OCI-LY1 (cell line): ENCODE results near the gene GPD2.

Source experiments
- EZH2 ChIP-seq: fragments of 200-600 bp; sonication (generic), shearing (Covaris generic); IDR thresholded peaks from 2 replicates; pipeline ENCODE4 v1.8.0; 2017; ENCODE audit warnings: borderline replicate concordance, mixed run types, mild to moderate bottlenecking, antibody characterized with exemption, low read length, moderate library complexity, mixed read lengths
- TF ChIP-seq, protein P1 (sequence below): fragments of 200-600 bp; sonication (generic), shearing (Covaris generic); IDR thresholded peaks from 2 replicates; pipeline ENCODE4 v1.5.1; 2017; ENCODE audit warnings: mild to moderate bottlenecking, antibody characterized with exemption, low read length, moderate library complexity, mixed read lengths

DNA sequence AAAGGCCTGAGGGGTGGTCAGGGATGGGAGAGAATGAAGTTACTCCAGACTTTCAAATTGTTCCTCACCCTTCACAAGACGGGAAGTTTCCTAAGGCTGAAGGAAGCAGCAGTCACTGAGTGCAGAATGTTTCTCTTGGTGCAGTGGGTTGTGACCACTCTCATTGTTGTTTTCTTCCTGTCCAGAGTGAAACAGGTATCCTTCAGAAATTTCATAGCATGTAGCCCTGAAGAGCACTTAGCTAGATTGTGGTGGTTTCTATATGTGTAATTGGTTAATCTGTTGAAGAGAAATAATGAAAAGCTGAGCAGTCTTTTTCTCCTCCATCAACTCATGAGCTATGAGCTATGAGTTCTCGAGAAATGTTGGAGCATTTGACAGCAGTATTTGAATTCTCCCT is 96.8 kb downstream of the GPD2 start:
- TF ChIP-seq, protein P1, sequence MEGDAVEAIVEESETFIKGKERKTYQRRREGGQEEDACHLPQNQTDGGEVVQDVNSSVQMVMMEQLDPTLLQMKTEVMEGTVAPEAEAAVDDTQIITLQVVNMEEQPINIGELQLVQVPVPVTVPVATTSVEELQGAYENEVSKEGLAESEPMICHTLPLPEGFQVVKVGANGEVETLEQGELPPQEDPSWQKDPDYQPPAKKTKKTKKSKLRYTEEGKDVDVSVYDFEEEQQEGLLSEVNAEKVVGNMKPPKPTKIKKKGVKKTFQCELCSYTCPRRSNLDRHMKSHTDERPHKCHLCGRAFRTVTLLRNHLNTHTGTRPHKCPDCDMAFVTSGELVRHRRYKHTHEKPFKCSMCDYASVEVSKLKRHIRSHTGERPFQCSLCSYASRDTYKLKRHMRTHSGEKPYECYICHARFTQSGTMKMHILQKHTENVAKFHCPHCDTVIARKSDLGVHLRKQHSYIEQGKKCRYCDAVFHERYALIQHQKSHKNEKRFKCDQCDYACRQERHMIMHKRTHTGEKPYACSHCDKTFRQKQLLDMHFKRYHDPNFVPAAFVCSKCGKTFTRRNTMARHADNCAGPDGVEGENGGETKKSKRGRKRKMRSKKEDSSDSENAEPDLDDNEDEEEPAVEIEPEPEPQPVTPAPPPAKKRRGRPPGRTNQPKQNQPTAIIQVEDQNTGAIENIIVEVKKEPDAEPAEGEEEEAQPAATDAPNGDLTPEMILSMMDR, result no peak
- no peak for TF ChIP-seq EZH2
